CD4-positive, alpha-beta memory T cell (primary cell): ENCODE data around the gene RAD51D. TPM values are rescaled to one million over a fixed set of nuclear protein-coding genes. Genes with fewer than 3 reads are reported as not detected.
"Not testable (repeated sequence)": the region's sequence is repeated elsewhere in the genome, so short reads cannot be mapped to it uniquely, and the experiment has no call there.

ENCODE experiments used
- CTCF ChIA-PET: fragments of 350-600 bp; sonication (Branson Sonifier 250); formaldehyde crosslinking; loops from one replicate; lab custom pipeline; 2021; ENCODE audit warnings: inconsistent platforms; ENCODE audit not compliant: partially characterized antibody; lab: Charles Lee
- POLR2A ChIA-PET: fragments of 350-600 bp; sonication (Branson Sonifier 250); formaldehyde crosslinking; loops from one replicate; lab custom pipeline; 2021; ENCODE audit not compliant: partially characterized antibody; lab: Charles Lee
- DNase-seq, 5 donors: peaks; one replicate each; pipeline versions ENCODE4 v3.0.0 to v3.0.0-alpha.2; 2020 to 2022; ENCODE audit warnings: mixed read lengths in 1 of 5
- H3K27ac ChIP-seq: one replicate; pipeline ENCODE4 v1.7.0; 2013; ENCODE audit warnings: low read depth, low read length
- H3K27me3 ChIP-seq: 2 replicates; pipeline ENCODE4 v1.7.0; 2013; ENCODE audit warnings: mild to moderate bottlenecking, low read length, moderate library complexity; ENCODE audit not compliant: insufficient read depth
- H3K36me3 ChIP-seq: 2 replicates; pipeline ENCODE4 v1.7.0; 2013; ENCODE audit warnings: mild to moderate bottlenecking, low read length, moderate library complexity; ENCODE audit not compliant: insufficient read depth
- H3K4me1 ChIP-seq: 2 replicates; pipeline ENCODE4 v1.7.0; 2013; ENCODE audit warnings: mild to moderate bottlenecking, low read length, moderate library complexity; ENCODE audit not compliant: insufficient read depth
- H3K4me3 ChIP-seq, 2 donors: one replicate each; pipeline ENCODE4 v1.7.0; 2013; ENCODE audit warnings: low read length in 2 of 2, mild to moderate bottlenecking in 1 of 2
- H3K9me3 ChIP-seq, 2 donors: one replicate each; pipeline ENCODE4 v1.7.0; 2013; ENCODE audit warnings: low read length in 2 of 2, control low read depth in 1 of 2; ENCODE audit not compliant: control insufficient read depth in 1 of 2
- H3K27ac Mint-ChIP-seq, 7 donors: one replicate each; pipeline ENCODE4 v1.8.0; 2020 to 2021; ENCODE audit warnings: mixed read lengths in 7 of 7, mild to moderate bottlenecking in 6 of 7, inconsistent platforms in 3 of 7, moderate library complexity in 3 of 7
- H3K27me3 Mint-ChIP-seq, 2 donors: one replicate each; pipeline ENCODE4 v1.8.0; 2020 to 2021; ENCODE audit warnings: mixed read lengths in 2 of 2
- H3K36me3 Mint-ChIP-seq, 2 donors: one replicate each; pipeline ENCODE4 v1.8.0; 2020 to 2021; ENCODE audit warnings: mixed read lengths in 2 of 2, inconsistent platforms in 1 of 2, mild to moderate bottlenecking in 1 of 2
- H3K4me1 Mint-ChIP-seq, 4 donors: one replicate each; pipeline ENCODE4 v1.8.0; 2020 to 2021; ENCODE audit warnings: mixed read lengths in 4 of 4, mild to moderate bottlenecking in 1 of 4
- H3K4me3 Mint-ChIP-seq, 8 donors: one replicate each; pipeline ENCODE4 v1.8.0; 2020 to 2021; ENCODE audit warnings: mixed read lengths in 8 of 8, mild to moderate bottlenecking in 7 of 8, moderate library complexity in 6 of 8, inconsistent platforms in 3 of 8
- H3K9me3 Mint-ChIP-seq, 8 donors: one replicate each; pipeline ENCODE4 v1.8.0; 2020 to 2021; ENCODE audit warnings: mixed read lengths in 8 of 8, mild to moderate bottlenecking in 5 of 8, inconsistent platforms in 3 of 8, moderate library complexity in 1 of 8
- intact Hi-C: fragments of 100-400 bp; cut with micrococcal nuclease; formaldehyde crosslinking; loops from one replicate; pipeline ENCODE4 v1.15.1; 2023
- polyA plus RNA-seq, 2 donors: library from polyadenylated mRNA; unstranded; fragments of 300-500 nt; fragmentation: Illumina TruSeq; gene quantifications; one replicate each; pipeline ENCODE4 v1.2.3, GENCODE V29; 2021
- total RNA-seq, 2 experiments: library from RNA; stranded (reverse); gene quantifications; one replicate each; pipeline ENCODE4 v1.2.3, GENCODE V29; 2021

The RAD51D gene
- total and polyA plus RNA-seq, 4 experiments from 2014 or later = 6.1 to 29.2 (median 16.7) TPM

DNA sequence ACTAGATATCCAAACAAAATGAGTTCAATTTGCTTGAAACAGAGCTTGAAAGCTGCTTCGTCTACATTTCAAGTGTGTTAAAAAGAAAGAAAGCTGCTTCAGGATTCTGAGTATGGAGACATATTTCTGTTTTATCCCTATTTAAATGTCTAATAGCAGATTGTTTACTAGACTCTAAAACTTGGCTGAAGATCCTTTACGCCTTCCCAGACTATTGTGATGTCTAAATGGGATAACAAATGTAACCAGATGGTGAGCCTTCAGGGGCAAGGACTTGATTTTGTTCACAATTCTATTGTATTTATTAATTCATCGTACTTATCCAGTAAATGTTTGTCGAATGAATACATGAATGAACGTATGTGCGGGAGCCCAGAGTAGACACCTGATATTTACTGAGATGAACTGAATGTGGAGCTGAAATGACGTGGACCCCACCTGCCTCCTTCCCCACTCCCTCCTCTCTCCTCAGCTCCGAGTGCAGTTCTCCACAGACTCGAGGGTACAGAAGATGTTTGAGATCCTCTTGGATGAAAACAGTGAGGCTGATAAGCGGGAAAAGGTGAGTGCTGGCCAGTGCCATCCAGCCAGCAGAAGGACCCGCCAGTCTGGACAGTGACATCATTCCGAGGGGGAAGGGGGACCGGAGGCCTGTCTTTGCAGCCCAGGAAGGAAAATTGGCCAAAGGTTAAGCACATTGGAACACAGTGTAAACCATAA is 32.9 kb upstream of the RAD51D start:
- DNase-seq = no peak
- Mint-ChIP-seq H3K36me3 (no peaks in the 10 kb centered on the region), H3K27ac (no peak overlapping the region), H3K4me3 (no peak overlapping the region), H3K4me1 (no peaks in the 10 kb centered on the region), H3K9me3 (peaks cover 0 to 4% (median 0%) of the 10 kb centered on the region in 8 donors), H3K27me3 (no peaks in the 10 kb centered on the region)
- ChIA-PET POLR2A (interaction anchor here (0.6 kb wide), 1 partner anchor 49 kb away, joined by 3 read pairs; no protein-coding TSS in a partner anchor), CTCF (no interaction called here)
- no peaks in the 10 kb centered on the region for H3K9me3 ChIP-seq
- intact Hi-C loops = no loop called here
- H3K27me3 ChIP-seq = no peaks in the 10 kb centered on the region
- no peak overlapping the region for H3K27ac ChIP-seq
- no peaks in the 10 kb centered on the region for H3K4me1 ChIP-seq
- no peaks in the 10 kb centered on the region for H3K36me3 ChIP-seq
- H3K4me3 ChIP-seq = no peak overlapping the region

DNA sequence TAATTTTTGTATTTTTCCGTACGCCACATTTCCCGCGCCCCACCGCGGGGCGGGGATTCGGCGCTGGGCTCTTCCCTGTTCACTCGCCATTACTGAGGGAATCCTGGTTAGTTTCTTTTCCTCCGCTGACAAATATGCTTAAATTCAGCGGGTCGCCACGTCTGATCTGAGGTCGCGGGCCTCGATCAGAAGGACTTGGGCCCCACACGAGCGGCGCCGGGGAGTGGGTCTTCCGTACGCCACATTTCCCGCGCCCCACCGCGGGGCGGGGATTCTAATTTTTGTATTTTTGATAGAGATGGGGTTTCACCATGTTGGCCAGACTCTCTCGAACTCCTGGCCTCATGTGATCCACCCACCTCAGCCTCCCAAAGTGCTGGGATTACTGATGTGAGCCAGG is 31.4 kb upstream of the RAD51D start:
- H3K4me1 ChIP-seq, DNase-seq, H3K36me3 ChIP-seq, H3K4me1 Mint-ChIP-seq, H3K27me3 ChIP-seq, intact Hi-C loops, H3K9me3 ChIP-seq, CTCF ChIA-PET, H3K4me3 ChIP-seq, H3K27me3 Mint-ChIP-seq, H3K9me3 Mint-ChIP-seq, H3K36me3 Mint-ChIP-seq, H3K27ac ChIP-seq: not testable (repeated sequence)
- H3K4me3 Mint-ChIP-seq = peak overlapping the region in 1 of 8 donors; percentile 66
- H3K27ac Mint-ChIP-seq = peak overlapping the region in 1 of 7 donors; percentile 57
- POLR2A ChIA-PET = interaction anchor here (2.0 kb wide), 1 partner anchor 10 kb away, joined by 6 read pairs; no protein-coding TSS in a partner anchor

DNA sequence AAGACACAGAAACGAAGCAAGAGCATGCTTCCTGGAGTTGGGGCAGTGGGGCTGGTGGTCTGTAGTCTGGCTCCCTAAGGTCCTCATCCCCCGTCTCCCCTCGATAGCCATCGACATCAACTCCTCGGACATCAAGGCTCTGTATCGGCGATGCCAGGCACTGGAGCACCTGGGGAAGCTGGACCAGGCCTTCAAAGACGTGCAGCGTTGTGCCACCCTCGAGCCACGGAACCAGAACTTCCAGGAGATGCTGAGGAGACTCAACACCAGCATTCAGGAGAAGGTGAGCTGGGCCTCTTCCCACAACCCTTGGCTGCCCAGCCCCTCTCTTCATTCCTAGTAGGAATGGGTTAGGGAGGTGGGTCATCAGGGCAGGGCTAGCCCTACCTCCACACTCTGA is 30.3 kb upstream of the RAD51D start:
- Histone ChIP-seq H3K36me3 (no peaks in the 10 kb centered on the region), H3K9me3 (no peaks in the 10 kb centered on the region), H3K27me3 (no peaks in the 10 kb centered on the region), H3K27ac (no peak overlapping the region), H3K4me3 (no peak overlapping the region), H3K4me1 (no peaks in the 10 kb centered on the region)
- no peak for DNase-seq
- no peak overlapping the region for H3K4me3 Mint-ChIP-seq
- ChIA-PET CTCF (interaction anchor here (0.9 to 1.1 kb wide), 2 partner anchors 60 to 464 kb away, joined by 3 read pairs; no protein-coding TSS in a partner anchor), POLR2A (interaction anchor here (2.0 kb wide), 1 partner anchor 11 kb away, joined by 6 read pairs; no protein-coding TSS in a partner anchor)
- intact Hi-C loops = no loop called here
- no peaks in the 10 kb centered on the region for H3K36me3 Mint-ChIP-seq
- H3K4me1 Mint-ChIP-seq = no peaks in the 10 kb centered on the region
- peak overlapping the region in 1 of 7 donors; percentile 43 for H3K27ac Mint-ChIP-seq
- peaks cover 0 to 4% (median 0%) of the 10 kb centered on the region in 8 donors for H3K9me3 Mint-ChIP-seq
- no peaks in the 10 kb centered on the region for H3K27me3 Mint-ChIP-seq

DNA sequence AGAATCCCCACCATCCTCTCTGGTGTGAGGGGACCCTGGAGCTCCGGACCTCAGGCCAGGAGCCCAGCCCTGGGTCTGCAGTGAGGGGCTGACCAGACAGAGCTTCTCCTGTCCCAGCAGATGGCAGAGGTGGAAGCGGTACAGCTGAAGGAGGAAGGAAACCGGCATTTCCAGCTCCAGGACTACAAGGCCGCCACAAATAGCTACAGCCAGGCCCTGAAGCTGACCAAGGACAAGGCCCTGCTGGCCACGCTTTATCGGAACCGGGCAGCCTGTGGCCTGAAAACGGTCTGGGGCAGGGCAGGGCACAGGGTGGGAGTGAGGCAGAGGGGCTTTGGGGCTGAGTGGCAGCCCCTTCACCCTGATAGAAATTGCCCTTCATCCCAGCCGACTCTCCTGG is 28.5 kb upstream of the RAD51D start:
- H3K27me3 Mint-ChIP-seq = no peaks in the 10 kb centered on the region
- H3K9me3 Mint-ChIP-seq = peaks cover 0 to 4% (median 0%) of the 10 kb centered on the region in 8 donors
- Histone ChIP-seq H3K9me3 (no peaks in the 10 kb centered on the region), H3K36me3 (no peaks in the 10 kb centered on the region), H3K27ac (no peak overlapping the region), H3K4me1 (no peaks in the 10 kb centered on the region), H3K4me3 (no peak overlapping the region), H3K27me3 (no peaks in the 10 kb centered on the region)
- ChIA-PET POLR2A (interaction anchor here (2.1 kb wide), 1 partner anchor 13 kb away, joined by 12 read pairs; no protein-coding TSS in a partner anchor), CTCF (interaction anchor here (1.1 kb wide), 1 partner anchor 616 kb away, joined by 3 read pairs; no protein-coding TSS in a partner anchor)
- no peaks in the 10 kb centered on the region for H3K36me3 Mint-ChIP-seq
- intact Hi-C loops = no loop called here
- no peak overlapping the region for H3K27ac Mint-ChIP-seq
- H3K4me3 Mint-ChIP-seq = no peak overlapping the region
- no peak for DNase-seq
- H3K4me1 Mint-ChIP-seq = peaks cover 0 to 8% (median 5%) of the 10 kb centered on the region in 4 donors

DNA sequence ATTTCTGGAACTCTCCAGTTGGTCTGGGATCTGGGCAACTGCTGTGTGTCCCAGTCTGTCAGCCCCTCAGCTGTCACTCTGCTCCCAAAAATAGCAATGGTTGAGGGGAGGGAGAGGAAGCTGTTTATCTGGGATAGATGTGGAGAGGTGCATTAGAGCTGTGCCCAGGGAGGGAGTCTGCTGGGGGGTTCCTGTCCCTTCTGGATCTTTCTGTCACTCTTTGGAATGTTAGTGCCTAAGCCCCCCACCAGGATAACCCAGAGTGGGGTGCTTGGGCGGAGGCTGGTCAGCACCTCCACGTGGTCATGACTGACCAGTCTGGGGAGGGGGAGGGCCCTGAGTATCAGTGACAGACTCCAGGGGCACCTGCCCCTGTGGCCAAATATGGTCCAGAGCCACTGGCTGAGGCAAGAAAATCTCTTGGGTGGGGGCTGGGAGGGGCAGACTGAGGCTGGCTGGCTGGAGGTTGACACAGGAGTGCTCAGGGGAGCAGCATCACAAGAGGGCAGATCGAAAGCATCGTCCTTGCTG is 27.8 kb upstream of the RAD51D start, which contains the start of gene UNC45B:
TSS of gene UNC45B (plus strand) at position 443 of the 531 bp plus-strand sequence. CDS start 447 bp downstream, outside the sequence.
- Mint-ChIP-seq H3K9me3 (peaks cover 0 to 4% (median 0%) of the 10 kb centered on the region in 8 donors), H3K27me3 (no peaks in the 10 kb centered on the region), H3K4me3 (no peak within 1 kb of the TSS), H3K4me1 (peaks cover 1 to 10% (median 5%) of the 10 kb centered on the region in 4 donors), H3K36me3 (peaks cover 0 to under 1% of the 10 kb centered on the region in 2 donors), H3K27ac (peak within 1 kb of the TSS in 1 of 7 donors; percentile 12)
- ChIA-PET CTCF (no interaction called here), POLR2A (interaction anchor here (2.1 kb wide), 1 partner anchor 13 kb away, joined by 12 read pairs; no protein-coding TSS in a partner anchor)
- H3K4me1 ChIP-seq = peaks cover 1% of the 10 kb centered on the region
- intact Hi-C loops = no loop called here
- no peaks in the 10 kb centered on the region for H3K27me3 ChIP-seq
- no peak within 1 kb of the TSS for H3K27ac ChIP-seq
- no peaks in the 10 kb centered on the region for H3K36me3 ChIP-seq
- no peak within 1 kb of the TSS for H3K4me3 ChIP-seq
- DNase-seq = no peak
- H3K9me3 ChIP-seq = no peaks in the 10 kb centered on the region

- no peak overlapping the region for H3K27ac Mint-ChIP-seq
- no peak overlapping the region for H3K27ac ChIP-seq
- DNase-seq = no peak
- H3K27me3 ChIP-seq = no peaks in the 10 kb centered on the region
- H3K27me3 Mint-ChIP-seq = no peaks in the 10 kb centered on the region
- intact Hi-C loops = no loop called here
- peak overlapping the region in 1 of 8 donors; percentile 35 for H3K4me3 Mint-ChIP-seq
- no peak overlapping the region for H3K4me3 ChIP-seq
- ChIA-PET POLR2A (interaction anchor here (2.1 kb wide), 1 partner anchor 14 kb away, joined by 12 read pairs; no protein-coding TSS in a partner anchor), CTCF (no interaction called here)
- peaks cover 0 to 4% of the 10 kb centered on the region in 2 donors for H3K36me3 Mint-ChIP-seq
- H3K4me1 Mint-ChIP-seq = peaks cover 6 to 20% (median 13%) of the 10 kb centered on the region in 4 donors
- no peaks in the 10 kb centered on the region for H3K9me3 ChIP-seq
- peaks cover 0 to 4% (median 0%) of the 10 kb centered on the region in 8 donors for H3K9me3 Mint-ChIP-seq
- peaks cover 4% of the 10 kb centered on the region for H3K4me1 ChIP-seq
- H3K36me3 ChIP-seq = no peaks in the 10 kb centered on the region
Measured at GRCh38 chr17:35146214-35146833, 26.7 kb upstream of the RAD51D start.

DNA sequence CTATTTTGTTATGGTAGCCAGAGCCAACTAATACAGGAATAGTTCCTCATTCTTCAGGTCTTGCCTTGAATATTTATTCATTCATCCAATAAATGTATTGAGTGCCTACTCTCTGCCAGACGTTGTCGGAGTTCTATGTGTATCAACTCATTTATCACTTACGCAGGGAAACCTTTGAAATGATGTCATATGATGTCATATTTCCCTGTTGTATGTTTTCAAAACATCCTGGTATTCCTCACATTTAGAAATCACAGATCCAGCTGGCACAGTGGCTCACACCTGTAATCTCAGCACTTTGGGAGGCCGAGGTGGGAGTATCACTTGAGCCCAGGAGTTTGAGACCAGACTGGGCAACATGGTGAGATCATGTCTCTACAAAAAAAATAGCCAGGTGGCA is 25.2 kb upstream of the RAD51D start:
- Mint-ChIP-seq H3K27ac (no peak overlapping the region), H3K4me3 (no peak overlapping the region), H3K4me1 (peaks cover 8 to 32% (median 20%) of the 10 kb centered on the region in 4 donors), H3K36me3 (peaks cover 0 to 6% of the 10 kb centered on the region in 2 donors), H3K27me3 (no peaks in the 10 kb centered on the region), H3K9me3 (peaks cover 0 to 2% (median 0%) of the 10 kb centered on the region in 8 donors)
- H3K36me3 ChIP-seq = no peaks in the 10 kb centered on the region
- intact Hi-C loops = no loop called here
- no peak overlapping the region for H3K27ac ChIP-seq
- DNase-seq = no peak
- peaks cover 14% of the 10 kb centered on the region for H3K4me1 ChIP-seq
- CTCF ChIA-PET = interaction anchor here (1.2 to 2.4 kb wide), 2 partner anchors 167 to 433 kb away, joined by 3 to 7 read pairs; partner anchors contain the start of gene PEX12
- POLR2A ChIA-PET = no interaction called here
- H3K9me3 ChIP-seq = no peaks in the 10 kb centered on the region
- no peak overlapping the region for H3K4me3 ChIP-seq
- H3K27me3 ChIP-seq = no peaks in the 10 kb centered on the region
